ENCODE measurements around the gene HK2.

The HK2 gene

DNA sequence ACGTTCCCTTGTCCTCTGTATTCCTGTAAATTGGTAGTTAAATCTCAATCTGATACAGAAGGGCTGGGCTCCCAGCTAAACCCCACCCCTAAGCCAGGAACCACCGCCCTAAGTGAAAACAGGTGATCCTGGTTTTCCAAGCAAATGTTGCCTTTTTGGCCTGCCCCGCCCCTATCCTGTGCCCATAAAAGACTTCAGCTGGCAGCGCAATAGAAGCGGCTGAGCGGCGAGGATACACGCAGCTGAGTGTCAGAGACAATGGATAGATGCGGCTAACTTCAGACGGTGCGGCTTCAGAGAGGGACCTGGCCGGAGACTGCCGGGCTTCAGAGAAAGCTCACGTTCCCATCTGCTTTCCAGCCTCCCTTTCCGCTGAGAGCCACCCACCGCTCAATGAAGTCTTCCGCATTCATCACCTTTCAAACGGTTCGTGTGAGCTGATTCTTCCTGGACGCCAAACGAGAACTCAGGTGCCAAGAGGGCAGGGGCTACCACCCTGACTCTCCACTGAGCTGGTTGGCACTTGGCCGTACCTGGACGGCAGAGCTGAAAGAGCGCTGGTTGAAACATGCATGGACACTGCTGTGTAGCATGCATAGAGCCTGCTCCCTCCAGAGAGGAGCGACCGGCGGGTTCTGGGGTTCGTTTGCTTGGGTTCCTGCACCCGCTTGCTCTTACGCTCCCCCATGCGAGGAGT is 75.0 kb downstream of the HK2 start:
- no peak for DNase-seq

DNA sequence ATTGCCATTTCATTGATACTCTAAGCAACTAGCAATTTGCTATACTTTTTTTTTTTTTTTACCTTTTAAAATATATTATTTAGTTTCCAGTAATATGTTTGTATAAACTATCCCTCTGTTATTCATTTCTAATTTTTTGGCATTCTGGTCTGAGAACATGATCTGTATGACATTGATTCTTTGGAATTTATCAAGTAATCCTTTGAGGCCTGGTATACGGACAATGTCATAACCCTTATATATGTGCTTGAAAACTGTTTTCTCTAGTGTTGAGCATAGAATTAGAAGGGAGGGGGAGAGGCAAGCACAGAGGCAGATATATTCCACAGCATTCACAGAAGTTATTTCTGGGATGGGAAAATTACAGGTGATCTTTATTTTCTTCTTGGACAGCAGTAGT is 76.3 kb downstream of the HK2 start:
- DNase-seq, result no peak

DNA sequence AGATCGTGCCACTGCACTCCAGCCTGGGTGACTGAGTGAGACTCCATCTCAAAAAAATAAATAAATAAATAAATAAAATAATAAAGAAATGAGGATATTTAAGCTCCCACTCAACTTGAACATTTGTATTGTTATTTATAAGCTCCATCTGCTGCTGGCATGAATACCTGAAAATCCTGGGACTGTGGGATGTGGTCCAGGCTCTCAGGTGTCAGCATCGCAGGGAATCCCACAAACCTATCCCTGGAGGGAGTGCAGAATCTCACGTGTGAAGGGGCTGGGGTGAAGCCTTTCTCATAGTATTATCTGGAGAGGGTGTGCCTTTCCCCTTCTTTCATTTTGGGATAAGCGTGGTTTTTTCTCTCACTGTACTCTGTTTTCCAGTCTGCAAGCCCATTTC is 77.1 kb downstream of the HK2 start:
- DNase-seq, result no peak

DNA sequence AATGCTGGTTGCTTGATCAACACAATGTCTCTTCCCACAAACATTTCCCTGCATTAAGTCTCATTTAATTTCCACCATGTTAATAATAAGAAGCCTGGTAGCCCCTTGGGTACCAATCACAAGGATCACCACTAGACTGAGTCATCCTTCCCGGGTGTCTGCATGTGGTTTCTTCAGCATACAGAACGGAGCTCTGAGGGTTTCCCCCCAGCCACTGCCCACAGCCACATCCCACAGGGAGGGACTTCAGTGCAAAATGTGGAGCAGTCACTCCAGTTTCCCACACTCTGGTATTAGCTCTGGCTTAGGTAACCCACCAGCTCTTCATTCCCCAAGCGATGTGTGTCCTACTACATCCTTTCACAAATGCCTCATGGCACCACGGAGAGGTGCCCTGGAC is 81.8 kb downstream of the HK2 start:
- no peak for DNase-seq

DNA sequence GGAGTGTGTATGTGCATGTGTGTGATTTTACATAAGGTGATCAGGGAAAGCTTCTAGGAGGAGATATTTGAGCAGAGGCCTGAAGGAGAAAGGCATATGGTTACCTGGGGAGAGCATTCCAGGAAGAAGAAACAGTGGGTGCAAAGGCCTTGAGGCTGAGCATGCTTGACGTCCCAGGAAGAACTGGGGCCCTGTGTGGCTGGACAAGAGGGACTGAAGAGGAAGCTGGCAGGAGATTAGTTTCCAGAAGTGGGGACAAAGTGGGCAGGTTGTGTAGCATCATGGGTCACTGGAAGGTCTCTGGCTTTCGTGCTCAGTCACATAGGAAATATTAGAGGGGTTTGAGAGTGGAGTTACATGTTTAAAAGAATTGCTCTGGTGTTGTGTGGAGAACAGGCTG is 82.5 kb downstream of the HK2 start:
- DNase-seq, result no peak

DNA sequence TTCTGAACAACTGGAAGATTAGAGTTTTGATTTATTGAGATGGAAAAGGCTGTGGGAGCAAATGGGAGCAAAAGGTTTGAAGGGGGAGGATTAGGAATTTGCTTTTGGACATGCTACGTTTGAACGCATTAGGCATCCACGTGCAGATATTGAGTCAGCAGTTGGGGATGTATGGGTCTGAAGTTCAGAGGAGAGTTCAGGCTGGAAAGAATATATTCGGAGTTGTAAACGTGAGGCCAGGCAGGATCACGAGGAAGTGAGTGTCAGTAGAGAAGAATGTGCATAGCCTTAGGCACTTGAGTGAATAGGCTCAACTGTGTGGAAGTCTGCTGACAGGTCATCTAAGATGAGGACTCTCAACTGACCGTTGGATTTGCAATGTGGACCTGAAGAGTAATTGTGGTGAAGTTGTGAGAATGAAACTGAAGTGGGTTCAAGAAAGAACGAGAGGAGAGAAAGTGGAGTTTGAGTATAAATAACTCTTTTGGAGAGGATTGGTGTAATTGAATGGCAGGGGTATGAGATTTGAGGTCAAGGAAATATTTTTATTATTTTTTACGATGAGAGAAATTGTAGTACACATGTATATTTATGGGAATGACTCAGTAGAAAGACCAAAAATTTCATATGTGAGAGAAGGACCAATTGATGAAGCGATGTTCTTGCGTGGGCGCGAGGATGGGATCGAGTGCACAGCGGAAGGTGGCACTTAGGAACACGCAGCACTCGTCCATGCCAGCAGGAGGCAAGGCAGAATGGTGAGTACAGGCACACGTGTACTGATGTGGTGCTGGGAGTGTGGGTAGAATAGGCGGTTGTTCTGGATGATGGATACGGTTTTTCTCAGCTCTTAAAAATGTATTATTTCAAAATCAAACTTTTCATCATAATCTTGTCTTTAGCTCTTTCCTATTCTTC is 84.0 kb downstream of the HK2 start:
- DNase-seq, result no peak

DNA sequence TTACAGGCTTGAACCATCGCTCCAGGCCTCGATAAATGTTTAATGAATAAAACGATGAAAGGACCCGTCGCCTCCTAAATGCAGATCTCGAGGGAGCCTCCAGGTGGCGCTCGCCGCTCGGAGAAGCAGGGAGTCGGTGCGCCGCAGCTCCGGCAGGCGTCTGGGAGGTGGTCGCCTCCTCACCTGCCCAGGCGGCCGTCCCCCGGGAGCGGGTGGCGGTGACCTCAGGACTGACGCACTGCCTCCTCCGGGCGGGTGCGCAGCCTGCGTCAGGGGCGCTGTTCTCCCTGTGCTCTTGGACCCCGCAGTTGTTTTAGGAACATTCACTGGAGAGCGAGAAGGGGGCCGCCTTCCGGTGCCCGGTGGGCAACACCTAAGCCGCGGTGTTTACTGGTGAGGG is 85.9 kb downstream of the HK2 start:
- DNase-seq, result peak; percentile 74

DNA sequence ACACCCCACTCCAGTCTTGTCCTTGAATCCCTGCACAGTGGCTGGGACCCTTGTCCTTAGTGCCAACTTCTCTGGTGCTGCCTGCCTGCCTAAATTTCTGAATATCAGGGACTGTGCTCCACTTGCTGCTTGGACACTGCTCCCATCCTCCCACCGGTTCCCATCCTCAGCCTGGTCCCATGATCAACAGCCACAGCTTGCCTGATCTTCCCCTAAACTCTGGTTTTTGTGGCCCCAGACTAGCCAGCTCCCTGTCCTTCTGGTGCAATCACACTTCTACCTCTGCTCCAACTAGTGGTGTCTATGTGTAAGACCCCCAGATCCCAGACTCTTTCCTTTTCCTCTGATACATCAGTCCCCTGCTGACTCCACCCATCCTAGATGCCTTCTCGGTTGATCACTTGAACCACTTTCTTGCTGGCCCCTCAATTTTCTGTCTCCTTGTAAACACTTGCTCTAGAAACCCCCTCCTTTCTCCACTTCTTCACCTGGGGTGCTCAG is 87.4 kb downstream of the HK2 start:
- no peak for DNase-seq

DNA sequence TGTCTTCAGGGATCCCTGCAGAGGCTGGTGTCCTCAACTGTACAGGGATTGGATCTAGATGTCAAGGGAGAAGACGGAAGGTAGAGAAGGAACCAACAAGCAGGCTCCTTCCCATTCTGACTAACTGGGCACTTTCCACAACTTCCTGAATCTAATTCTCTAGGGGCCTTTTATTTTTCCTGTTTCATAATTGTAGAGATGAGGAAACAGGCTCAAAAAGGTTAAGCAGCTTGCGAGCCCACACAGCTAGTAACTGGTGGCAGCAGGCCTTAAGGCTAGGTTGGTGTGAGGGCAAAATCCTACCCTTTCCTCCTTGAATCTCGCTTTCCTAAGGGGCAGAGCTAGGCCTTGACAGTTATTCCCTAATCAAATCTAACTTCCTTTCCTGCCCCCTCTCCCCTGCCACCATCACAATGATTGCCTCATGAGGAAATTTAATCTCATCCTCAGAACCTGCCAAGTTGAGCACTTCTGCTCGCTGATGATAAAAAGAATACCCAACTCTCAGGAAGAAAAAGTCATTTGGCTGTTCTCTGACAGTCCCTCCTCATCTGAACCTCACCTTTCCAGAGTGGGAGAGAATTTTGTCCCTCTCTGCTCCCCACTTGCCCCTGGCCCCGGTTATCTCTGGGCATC is 88.8 kb downstream of the HK2 start:
- DNase-seq, result no peak

DNA sequence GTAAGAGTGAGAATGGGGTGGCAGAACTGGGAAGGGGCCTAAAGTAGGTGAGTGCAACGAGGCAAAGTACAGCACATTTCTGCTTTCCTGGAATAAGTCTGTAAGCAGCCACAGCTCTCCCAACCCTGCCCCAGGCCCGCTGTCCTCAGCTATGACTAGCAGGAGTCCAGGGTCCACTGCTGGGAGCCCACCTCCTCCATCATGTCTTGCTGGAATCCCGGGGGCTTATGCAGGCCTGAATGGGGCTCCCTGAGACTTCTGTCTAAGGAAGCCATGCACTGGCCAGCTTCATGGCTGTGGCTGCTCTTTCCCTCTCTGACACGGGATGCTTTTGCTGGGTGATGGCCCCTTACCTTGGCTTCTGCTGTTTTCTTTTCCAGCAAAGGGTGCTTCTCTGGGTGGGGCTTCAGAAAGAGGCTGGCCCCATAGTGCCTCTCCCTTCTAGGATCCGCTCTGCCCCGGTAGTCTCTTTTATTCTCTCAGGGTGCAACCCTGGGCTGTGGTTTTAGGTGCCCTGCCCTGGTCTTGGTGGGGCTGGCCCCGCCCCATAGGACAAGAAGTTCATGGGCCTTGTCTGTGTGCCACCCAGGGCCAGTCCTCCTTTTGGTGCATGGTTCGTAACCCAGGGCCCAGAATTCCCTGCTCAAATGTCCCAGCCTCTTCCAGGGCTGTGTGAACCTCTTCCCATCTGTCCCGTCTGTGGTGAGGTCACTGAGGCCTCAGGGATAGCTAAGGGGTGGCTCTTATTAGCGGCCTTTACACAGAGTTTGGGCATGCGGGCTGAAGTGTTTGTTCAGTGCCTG is 90.7 kb downstream of the HK2 start:
- DNase-seq, result no peak

DNA sequence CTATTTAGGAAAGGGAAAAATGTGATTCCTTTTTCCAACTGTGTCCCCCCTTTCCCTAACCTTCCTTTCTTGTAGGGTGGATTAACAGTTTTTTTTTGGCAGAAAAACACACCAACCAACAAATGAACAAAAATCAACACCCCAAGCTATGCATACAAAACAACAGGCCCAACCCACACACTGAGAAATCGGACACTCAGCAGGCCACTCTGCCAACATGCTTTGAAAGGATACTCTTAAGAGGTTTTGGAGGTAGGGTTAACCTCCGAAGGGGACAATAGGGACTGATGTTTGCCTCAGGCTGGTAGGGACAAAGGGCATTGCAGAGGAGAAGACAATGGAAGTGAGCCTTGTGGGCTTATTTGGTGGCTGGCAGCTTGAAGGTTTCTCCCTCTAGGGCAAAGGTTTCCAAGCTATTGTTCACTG is 91.4 kb downstream of the HK2 start:
- DNase-seq, result no peak

DNA sequence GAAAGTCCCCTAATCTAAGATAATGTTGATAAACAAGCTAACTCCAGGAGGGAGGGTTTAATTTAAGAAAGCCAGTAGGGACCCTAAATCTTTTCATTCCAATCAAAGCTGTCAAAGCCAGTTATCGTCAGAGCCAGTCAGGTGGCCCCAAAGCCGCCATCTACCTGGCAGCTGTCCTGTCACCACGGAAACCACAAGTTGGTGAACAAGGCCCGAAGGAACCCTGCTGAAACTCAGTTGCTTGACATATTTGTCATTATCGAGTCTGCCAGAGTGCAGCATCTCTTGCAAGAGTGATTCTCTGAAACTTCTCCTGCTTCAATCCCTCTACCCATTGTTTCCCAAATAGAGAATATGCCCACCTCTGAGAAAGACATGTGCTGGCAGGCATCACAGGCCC is 93.7 kb downstream of the HK2 start:
- no peak for DNase-seq

DNA sequence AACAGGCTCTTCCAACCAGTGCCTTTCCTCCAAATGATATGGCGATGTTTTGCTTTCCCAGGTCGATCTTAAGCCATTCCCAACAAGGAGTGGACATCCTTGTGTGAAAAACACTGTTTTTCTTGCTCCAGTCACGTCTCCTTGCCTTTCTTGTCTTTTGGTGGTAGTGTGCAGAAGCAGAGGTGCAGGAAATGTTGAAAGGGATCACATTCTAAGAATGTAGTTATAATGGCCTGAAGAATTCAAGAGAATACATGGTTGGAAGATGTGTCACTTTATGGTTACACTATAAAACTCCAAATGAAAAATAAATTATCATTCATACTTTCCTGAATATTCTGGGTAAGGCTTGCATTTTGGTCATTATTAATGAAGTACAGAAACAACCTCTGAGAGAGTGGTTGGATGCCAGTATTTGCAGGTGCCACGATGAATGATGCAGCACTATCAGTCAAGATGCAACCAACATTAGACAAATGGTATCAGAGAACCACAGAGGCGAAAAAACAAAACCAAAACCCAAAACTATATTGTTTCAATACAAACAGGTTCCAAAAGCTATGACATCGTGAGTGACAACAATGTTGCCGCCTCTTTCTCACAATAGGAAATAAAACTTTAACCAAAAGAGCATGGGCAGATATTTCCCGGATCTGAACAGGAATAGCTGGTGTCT is 97.0 kb downstream of the HK2 start:
- DNase-seq, result no peak

DNA sequence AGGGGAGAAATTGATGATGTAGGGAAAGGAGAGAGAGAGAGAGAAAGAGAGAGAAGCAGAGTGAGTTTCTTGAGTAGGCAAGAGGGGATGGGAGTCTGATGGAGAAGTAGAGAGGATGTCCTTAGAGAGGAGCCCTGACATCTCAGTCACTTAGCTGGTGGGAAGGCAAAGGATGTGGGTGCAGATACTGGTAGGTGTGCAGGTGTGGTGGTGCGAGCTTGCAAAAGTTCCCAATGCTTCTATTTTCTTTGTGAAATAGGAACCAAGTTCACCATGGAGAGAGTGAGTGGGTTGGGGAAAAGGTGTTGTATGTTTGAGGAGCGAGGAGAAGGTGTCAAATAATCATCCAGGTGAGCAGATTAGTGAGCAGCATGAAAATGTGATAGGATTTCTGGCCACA is 98.0 kb downstream of the HK2 start:
- no peak for DNase-seq

DNA sequence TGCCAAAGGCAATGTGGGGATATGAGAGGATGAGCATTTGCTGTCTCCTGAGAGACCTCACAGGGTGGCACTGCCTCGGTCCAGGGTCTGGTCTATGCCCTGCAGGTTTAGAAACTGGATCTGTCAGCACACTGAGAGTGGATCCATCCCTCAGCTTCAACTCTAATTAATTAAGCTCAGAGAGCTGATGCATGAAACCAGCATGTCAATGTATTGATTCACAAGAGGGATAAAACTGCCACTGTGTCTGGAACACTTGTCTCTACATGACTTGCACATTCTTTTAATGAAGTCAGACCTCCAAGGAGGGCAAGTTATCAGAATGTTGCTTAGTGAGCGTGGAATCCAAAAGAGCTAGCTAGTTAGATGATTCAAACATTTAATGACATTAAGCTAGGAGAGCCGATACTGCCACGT is 102.1 kb downstream of the HK2 start:
- DNase-seq, result no peak

DNA sequence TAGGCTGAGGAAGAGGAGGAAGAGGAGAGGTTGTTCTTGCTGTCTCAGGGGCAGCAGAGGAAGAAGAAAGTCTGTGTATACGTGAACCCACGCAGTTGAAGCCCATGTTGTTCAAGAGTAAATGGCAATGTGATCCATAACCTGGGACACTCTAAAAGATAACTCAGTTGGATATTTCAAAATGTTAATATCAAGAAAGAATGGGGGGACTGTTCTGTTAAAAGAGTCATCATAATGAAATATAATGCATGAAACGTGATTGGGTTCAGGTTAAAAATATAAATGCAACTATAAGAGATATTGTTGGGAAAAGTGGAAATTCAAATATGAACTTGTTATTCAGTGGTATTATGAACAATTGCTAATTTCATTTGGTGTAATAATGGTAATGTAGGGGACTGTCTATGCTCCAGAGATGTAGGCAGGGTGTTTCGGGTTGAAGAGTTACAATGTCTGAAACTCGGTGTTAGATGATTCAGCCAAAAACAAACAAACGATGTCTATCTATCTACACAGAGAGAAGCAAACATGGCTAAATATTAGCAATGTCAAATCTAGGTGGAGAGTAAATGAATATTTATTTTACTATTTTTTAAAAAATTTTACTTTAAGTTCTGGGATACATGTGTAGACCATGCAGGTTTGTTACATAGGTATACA is 103.4 kb downstream of the HK2 start:
- no peak for DNase-seq

DNA sequence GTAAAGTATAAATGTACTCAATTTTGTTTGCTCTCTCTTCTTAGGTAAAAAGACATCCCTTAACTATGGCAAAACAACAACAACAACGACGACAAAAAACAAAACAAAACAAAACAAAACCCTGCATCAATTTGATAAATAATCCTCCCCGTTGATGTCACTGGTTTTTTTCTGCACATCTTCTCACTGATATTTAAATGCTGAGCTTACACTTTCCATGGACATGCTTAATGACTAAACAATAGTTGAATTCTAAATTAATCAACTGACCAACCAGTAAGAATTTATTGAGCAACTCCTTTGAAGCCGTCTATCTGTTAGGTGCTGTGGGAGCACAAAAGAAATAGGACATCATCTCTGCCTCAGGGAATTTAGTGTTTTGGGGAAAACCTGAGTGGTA is 104.3 kb downstream of the HK2 start:
- DNase-seq, result no peak

DNA sequence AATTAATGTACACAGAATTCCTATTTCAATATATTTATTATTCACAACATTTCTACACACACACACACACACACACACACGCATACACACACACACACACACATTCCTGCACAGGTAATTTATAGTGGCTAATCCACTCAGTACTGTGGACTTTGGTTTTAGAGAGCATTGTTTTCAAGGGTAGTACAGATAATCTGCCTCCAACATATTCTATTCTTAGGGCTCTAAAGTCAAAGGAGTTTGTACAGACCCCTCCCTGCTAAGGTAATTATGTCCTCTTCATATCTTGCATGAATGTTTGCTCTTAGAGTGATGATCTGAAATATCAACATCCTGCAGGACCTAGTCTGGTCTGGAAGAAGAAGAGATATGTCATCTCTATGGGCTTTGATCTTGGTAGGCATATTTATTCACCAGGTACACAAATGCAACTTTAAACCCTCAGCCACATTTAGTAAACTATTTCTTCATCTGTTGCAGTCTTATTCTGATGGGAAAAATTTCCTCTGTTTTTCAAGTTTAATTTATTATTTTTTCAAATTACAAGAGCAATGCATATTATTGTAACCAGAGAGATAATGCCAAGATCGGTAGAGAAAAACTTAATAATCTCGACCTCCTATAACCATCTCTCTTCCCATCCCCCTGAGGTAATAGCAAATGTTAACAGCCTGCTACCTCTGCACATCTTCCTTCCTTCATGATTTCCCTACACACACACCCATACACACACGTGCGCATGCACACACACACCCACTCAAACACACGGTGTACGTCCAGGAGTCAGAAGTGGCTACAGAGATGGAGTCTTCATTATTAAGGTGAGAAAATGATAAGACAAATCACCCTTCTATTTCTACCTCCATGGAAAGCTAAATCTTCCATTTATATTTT is 106.2 kb downstream of the HK2 start:
- no peak for DNase-seq

DNA sequence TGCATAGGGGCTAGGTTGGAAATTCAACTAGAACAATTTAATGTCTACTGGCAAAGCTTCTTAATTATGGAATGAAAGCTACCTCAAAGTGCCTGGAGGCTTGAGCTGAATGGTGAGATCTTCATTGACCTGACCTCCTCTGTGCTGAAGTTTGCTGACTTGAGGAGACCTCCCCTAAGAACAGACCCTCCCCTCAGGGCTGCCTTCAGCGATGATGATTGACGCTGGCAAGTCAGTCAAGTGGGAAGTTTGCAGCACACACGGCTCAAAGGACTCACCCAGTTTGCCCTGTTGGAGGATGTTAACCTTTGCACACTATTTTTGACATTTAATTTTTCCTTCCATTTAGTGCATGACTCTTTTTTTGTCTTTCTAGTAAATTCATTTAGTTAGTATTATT is 107.4 kb downstream of the HK2 start:
- DNase-seq, result no peak

DNA sequence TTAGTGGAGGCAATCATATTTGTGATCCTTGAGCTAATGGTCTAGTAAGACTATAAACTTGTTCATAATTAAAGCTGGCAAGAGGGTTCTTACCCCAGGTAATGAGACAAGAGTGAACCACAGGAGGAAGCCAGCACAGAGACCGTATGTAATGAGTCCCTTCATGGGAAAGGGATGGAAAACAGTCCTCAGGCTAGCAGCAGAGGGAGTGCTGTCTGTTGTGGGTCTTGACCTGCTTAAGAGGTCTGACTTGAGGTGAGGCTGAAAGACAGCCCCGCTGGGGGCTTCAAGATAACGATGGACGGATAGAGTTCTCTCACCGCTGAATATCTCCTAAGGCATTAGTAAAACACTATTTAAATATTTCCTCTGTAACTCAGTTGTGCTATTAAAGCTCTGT is 108.3 kb downstream of the HK2 start:
- no peak for DNase-seq
